ENCODE measurements around the gene PIK3IP1. TPM values are rescaled to one million over a fixed set of nuclear protein-coding genes. Genes with fewer than 3 reads are reported as not detected.

Gene PIK3IP1
- total RNA-seq, 4 donors from 2014 or later: 7.0 to 53.0 (median 19.2) TPM

DNA sequence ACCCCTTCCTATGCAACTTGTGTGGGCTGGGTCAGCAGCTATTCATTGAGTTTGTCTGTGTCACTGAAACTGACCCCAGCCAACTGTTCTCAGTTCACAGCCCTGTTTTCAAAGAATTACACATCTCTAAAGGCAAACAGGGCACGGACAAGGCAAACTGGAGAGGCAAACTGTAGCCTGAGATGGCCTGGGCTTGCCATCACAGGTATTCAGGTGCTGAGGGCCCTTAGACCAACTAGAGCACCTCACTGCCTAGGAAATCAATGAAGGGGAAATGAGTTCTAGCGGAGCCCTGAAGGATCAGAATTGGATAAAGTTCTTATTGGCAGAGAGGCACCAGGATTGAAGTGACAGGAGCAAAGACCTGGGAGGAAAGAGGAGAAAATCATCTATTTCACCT is 24.0 kb downstream of the PIK3IP1 start:
- no peak for TF ChIP-seq POLR2A (IDR thresholded peaks at IDR 0.05)
- TF ChIP-seq, protein P1, sequence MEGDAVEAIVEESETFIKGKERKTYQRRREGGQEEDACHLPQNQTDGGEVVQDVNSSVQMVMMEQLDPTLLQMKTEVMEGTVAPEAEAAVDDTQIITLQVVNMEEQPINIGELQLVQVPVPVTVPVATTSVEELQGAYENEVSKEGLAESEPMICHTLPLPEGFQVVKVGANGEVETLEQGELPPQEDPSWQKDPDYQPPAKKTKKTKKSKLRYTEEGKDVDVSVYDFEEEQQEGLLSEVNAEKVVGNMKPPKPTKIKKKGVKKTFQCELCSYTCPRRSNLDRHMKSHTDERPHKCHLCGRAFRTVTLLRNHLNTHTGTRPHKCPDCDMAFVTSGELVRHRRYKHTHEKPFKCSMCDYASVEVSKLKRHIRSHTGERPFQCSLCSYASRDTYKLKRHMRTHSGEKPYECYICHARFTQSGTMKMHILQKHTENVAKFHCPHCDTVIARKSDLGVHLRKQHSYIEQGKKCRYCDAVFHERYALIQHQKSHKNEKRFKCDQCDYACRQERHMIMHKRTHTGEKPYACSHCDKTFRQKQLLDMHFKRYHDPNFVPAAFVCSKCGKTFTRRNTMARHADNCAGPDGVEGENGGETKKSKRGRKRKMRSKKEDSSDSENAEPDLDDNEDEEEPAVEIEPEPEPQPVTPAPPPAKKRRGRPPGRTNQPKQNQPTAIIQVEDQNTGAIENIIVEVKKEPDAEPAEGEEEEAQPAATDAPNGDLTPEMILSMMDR (IDR thresholded peaks at IDR 0.05): no peak
- H3K36me3 ChIP-seq: peaks cover 27 to 100% (median 31%) of the 10 kb centered on the region in 3 donors
- H3K27me3 ChIP-seq: no peaks in the 10 kb centered on the region
- no peak for DNase-seq
- intact Hi-C loops (cut with DNase I): no loop called here
- peaks cover 0 to 14% (median 4%) of the 10 kb centered on the region in 3 donors for H3K4me1 ChIP-seq
- H3K27ac ChIP-seq: no peak overlapping the region
- H3K9me3 ChIP-seq: no peaks in the 10 kb centered on the region
- H3K4me3 ChIP-seq: no peak overlapping the region
- 90 to 100% methylated on average over 1 to 2 of the region's 2 CpGs for WGBS, 2 donors

DNA sequence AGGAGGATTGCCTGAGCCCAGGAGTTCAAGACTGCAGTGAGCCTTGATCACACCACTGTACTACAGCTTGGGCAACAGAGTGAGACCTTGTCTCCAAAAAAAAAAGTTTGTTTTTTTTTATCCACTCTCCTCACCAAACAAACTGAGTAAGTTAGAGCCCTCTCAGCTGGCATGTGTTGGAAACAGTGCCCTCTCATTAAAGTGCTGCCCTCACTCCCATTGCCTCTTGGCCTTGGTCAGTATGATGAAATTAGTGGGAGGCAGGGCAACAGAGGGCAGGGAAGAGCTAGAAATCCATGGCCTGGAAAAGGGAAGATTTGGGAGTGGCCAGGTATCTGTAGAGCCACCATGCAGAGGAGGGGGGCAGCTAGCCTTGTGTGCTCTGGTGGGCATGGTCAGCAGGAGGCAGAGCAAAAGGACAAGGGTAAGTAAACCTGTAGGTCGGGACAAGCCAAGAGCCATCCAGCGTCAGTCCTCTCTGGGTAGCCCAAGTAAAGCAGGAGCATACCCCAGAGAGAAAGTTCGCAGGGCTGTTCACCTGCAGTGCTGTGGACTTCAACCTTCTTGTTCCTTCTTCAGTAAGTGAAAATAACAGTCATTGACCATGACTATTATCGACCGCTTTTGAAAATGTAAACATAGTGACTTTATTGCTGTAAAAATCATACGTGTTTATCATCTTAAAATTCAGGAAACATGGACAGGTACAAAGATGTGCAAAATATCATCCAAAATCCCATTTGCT is 28.2 kb downstream of the PIK3IP1 start:
- H3K4me3 ChIP-seq: no peak overlapping the region
- no peaks in the 10 kb centered on the region for H3K27me3 ChIP-seq
- no peak for TF ChIP-seq POLR2A (IDR thresholded peaks at IDR 0.05)
- TF ChIP-seq, protein P1 (IDR thresholded peaks at IDR 0.05): no peak
- H3K36me3 ChIP-seq: peaks cover 37 to 100% (median 60%) of the 10 kb centered on the region in 3 donors
- 94 to 95% methylated on average over 6 of the region's 6 CpGs for WGBS, 2 donors
- no peak for DNase-seq
- intact Hi-C loops (cut with DNase I): no loop called here
- no peak overlapping the region for H3K27ac ChIP-seq
- H3K9me3 ChIP-seq: no peaks in the 10 kb centered on the region
- no peaks in the 10 kb centered on the region for H3K4me1 ChIP-seq

DNA sequence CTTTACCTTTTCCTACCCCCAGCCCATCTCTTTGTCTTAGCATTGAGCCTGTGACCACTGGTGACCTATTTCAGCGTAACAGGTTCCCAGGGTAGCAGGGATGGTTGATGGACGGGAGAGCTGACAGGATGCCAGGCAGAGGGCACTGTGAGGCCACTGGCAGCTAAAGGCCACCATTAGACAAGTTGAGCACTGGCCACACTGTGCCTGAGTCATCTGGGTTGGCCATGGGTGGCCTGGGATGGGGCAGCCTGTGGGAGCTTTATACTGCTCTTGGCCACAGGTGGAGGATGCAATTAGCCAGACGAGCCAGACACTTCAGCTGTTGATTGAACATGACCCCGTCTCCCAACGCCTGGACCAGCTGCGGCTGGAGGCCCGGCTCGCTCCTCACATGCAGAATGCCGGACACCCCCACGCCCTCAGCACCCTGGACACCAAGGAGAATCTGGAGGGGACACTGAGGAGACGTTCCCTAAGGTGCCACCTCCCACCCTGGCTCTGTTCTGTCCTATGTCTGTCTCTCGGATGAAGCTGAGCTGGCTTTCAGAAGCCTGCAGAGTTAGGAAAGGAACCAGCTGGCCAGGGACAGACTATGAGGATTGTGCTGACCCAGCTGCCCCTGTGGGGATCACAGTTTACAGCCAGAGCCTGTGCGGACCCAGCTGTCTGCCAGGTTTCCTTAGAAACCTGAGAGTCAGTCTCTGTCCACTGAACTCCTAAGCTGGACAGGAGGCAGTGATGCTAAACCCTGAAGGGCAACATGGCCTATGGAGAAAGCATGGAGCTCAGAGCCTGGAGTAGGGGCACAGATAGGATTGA is 29.8 kb downstream of the PIK3IP1 start:
- WGBS, 2 donors: 76 to 83% methylated on average over 3 to 5 of the region's 13 CpGs
- DNase-seq: no peak

DNA sequence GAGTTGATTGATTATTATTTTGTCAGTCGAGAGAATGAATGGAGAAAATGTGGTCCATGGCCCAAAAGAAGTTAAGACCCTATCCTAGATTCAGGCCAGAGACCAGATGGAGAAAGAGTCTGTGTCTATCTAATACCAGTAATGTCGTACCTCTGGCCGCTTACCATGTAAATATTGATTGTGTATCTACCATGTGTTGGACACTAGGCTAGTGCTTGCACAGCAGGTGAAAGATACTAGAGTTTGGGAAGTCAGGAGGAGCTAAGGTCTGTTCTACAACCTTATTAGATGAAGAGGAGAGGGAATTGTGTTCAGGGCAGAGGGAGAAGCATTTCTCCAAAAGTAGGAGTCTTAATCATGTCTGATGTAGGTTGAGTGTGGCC is 31.8 kb downstream of the PIK3IP1 start:
- no peak overlapping the region for H3K27ac ChIP-seq
- 77 to 79% methylated on average over 3 of the region's 3 CpGs for WGBS, 2 donors

More for the DNA sequence above, 29.8 kb downstream of the PIK3IP1 start:
- peaks cover 33 to 98% (median 62%) of the 10 kb centered on the region in 3 donors for H3K36me3 ChIP-seq
- no peak overlapping the region for H3K27ac ChIP-seq
- no peak overlapping the region for H3K4me3 ChIP-seq
- H3K27me3 ChIP-seq: no peaks in the 10 kb centered on the region
- H3K4me1 ChIP-seq: no peaks in the 10 kb centered on the region
- TF ChIP-seq POLR2A (IDR thresholded peaks at IDR 0.05): no peak
- no peaks in the 10 kb centered on the region for H3K9me3 ChIP-seq
- intact Hi-C loops (cut with DNase I): no loop called here

DNA sequence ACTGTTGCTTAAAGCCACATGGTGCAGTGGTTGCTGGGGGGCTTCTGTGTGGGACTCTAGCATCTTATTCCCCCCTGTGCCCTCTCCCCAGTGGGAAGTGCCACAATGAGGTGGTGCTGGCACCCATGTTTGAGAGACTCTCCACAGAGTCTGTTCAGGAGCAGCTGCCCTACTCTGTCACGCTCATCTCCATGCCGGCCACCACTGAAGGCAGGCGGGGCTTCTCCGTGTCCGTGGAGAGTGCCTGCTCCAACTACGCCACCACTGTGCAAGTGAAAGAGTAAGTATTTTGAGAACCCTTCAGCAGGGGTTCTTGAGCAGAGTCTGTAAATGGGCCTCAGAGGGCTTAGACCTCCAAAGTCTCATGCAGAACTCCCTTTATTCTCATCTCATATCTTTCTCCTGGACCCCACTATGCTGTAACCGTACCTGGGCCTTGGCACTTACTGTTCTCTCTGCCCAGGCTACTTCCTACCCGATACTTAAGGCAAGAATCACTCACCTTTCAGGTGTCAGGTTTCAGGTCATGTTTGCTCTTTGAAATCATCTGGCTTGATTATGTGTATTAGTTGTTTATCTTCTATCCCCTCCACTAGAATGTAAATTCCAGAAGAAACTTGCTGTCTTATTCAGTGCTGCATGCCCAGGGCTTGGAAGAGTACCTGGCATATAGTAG is 32.4 kb downstream of the PIK3IP1 start:
- no peak for TF ChIP-seq POLR2A (IDR thresholded peaks at IDR 0.05)
- TF ChIP-seq, protein P1 (IDR thresholded peaks at IDR 0.05): no peak
- Histone ChIP-seq H3K9me3 (no peaks in the 10 kb centered on the region), H3K27ac (no peak overlapping the region), H3K4me3 (no peak overlapping the region), H3K36me3 (peaks cover 28 to 79% (median 47%) of the 10 kb centered on the region in 3 donors), H3K27me3 (no peaks in the 10 kb centered on the region), H3K4me1 (peaks cover 5 to 11% (median 5%) of the 10 kb centered on the region in 3 donors)
- DNase-seq: no peak
- intact Hi-C loops (cut with DNase I): no loop called here
- whole genome bisulfite sequencing, 2 donors: 89 to 94% methylated on average over 3 to 6 of the region's 8 CpGs

More for the DNA sequence above, 31.8 kb downstream of the PIK3IP1 start:
- Histone ChIP-seq H3K9me3 (no peaks in the 10 kb centered on the region), H3K36me3 (peaks cover 28 to 85% (median 49%) of the 10 kb centered on the region in 3 donors), H3K4me3 (no peak overlapping the region), H3K27me3 (no peaks in the 10 kb centered on the region), H3K4me1 (peaks cover 0 to 6% (median 0%) of the 10 kb centered on the region in 3 donors)
- DNase-seq: no peak
- intact Hi-C loops (cut with DNase I): no loop called here
- TF ChIP-seq POLR2A (IDR thresholded peaks at IDR 0.05): no peak
- TF ChIP-seq, protein P1 (IDR thresholded peaks at IDR 0.05): no peak
